Activated T-cell treated with anti-CD3 and anti-CD28 coated beads for 1 hour (primary cell): ENCODE results near the gene GTF3C2.

Source experiments
- DNase-seq: peaks from one replicate; pipeline ENCODE4 v3.0.0-alpha.2; 2020; ENCODE audit warnings: low read depth

Gene GTF3C2, protein sequence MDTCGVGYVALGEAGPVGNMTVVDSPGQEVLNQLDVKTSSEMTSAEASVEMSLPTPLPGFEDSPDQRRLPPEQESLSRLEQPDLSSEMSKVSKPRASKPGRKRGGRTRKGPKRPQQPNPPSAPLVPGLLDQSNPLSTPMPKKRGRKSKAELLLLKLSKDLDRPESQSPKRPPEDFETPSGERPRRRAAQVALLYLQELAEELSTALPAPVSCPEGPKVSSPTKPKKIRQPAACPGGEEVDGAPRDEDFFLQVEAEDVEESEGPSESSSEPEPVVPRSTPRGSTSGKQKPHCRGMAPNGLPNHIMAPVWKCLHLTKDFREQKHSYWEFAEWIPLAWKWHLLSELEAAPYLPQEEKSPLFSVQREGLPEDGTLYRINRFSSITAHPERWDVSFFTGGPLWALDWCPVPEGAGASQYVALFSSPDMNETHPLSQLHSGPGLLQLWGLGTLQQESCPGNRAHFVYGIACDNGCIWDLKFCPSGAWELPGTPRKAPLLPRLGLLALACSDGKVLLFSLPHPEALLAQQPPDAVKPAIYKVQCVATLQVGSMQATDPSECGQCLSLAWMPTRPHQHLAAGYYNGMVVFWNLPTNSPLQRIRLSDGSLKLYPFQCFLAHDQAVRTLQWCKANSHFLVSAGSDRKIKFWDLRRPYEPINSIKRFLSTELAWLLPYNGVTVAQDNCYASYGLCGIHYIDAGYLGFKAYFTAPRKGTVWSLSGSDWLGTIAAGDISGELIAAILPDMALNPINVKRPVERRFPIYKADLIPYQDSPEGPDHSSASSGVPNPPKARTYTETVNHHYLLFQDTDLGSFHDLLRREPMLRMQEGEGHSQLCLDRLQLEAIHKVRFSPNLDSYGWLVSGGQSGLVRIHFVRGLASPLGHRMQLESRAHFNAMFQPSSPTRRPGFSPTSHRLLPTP

DNA sequence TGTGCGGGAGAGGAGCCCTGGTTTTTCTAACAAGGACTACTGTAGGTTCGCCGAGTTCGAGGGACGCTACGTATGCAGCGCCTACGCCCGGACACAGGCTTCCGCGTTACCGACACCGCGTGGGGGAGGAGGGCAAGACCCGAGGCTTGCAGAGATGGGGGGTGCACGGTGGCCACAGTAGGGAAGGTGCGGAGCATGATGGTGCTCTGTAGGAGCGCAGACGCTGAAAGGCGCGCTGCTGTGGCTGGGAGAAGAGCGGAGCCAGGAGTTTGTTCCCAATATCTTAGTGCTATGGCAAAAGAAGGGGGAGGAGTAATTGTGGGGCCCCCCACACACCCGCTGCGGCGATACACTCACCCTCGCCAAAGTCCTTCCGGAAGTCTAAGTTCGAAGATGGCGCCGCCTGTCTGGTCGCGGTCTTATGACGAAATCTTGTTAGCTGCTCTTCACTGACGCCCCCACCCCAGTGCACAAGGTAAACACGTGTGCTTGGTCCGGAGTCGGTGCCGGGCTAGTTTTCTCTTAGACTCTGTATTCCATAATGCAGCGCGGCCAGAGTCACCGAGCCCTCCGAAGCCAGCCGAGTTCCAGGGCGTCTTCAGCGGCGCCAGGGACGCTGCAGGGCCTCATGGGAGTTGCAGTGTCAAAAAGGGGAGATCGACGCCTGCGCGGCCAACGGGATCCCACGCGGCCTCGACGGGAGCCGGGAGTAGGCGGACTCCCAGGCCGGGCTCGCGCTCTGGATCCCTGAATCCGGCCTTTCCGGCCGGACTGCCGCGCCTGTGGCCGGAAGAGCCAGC lies at the start of gene GTF3C2:
Gene GTF3C2, minus strand, starts transcription at position 383 of the 800 bp plus-strand sequence. CDS start 13,210 bp downstream, outside the sequence.
- peak; percentile 84 for DNase-seq

DNA sequence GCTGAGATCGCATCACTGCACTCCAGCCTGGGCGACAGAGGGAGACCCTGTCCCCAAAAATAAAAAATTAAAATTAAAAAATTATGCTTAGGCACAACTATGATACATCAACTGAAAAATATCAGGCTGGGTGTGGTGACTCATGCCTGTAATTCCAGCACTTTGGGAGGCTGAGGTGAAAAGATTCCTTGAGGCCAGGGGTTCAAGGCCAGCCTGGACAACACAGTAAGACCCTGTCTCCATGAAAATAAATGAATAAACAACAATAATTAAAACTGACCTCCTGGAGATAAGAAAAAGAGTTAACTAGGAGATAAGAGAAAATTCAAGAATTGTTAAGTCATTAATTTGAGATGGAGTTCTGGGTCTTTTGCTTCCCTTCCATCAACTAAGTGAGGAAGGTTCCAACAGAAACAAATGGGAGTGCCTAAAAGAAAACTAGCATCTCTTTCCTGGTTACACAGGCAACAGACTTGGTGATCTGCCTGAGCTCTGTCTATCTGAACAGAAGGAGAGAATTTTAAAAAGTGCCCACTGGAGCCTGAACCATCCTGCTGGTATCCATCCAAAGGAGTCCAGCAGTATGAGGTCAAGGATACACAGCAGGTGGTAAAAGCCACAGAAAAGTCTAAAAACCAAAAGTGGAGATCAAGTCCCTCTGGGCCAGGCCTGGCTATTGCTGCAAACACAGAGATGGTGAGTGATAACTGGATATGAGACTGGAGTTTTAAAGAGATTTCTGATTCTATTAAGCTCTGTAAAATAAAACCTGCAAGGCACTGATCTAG lies 44.0 kb upstream of the GTF3C2 start:
- DNase-seq = no peak

DNA sequence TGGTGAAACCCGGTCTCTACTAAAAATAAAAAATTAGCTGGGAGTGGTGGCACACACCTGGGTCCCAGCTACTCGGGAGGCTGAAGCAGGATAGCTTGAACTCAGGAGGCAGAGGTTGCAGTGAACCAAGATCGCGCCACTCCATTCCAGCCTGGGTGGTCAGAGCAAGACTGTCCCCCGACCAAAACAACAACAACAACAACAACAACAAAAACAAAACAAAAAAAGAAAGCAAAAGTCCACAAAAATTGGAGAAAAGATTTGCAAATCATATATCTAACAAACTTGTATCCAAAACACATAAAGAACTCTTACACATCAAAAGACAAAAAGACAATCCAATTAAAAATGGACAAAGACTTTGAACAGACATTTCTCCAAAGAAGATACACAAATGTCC lies 42.4 kb upstream of the GTF3C2 start:
- DNase-seq = no peak

DNA sequence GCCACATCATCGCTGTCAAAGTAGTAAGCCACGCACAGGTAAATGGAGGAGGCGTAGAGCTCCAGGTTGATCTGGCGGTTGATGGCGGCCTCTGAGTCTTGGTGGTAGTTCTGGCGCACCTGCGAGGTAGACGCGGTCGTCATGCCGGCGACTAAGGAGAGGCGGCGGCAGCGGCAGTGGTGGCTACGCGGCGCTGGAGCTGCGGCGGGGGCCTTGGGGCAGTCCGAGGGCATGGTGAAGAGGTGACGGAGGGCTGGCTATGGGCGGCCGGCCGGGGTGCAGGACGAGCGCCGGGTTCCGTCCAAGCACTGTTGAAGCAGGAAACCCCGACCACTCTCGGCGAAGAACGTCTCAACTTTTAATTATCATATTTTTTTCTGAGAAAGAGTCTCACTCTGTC lies 36.7 kb upstream of the GTF3C2 start:
- no peak for DNase-seq

DNA sequence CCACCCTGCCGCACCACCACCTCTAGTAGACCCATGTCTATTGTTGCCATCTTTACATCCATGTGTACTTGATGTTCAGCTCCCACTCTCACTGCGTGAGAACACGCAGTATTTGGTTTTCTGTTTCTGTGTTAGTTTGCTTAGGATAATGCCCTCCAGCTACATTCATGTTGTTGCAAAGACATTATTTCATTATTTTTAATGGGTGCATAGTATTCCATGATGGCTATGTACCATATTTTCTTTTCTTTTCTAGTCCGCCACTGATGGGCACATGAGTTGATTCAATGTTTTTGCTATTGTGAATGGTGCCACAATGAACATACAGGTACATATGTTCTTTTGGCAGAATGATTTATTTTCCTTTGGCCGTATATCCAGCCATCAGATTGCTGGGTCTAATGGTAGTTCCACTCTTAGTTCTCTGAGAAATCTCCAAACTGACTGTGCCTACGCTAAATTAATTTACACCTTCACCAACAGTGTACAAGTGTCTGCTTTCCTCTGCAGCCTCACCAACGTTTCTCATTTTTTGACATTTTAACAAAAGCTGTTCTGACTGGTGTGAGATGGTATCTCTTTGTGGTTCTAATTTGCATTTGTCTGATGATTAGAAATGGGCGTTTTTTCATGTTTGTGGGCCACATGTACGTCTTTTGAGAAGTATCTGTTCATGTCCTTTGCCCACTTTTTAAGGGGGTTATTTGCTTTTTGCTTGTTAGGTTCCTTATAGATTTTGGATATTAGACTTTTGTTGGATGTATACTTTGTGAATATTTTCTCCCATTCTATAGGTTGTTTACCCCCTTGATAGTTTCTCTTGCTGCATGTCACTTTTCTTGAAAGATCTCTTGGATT lies 34.5 kb upstream of the GTF3C2 start:
- DNase-seq = no peak

DNA sequence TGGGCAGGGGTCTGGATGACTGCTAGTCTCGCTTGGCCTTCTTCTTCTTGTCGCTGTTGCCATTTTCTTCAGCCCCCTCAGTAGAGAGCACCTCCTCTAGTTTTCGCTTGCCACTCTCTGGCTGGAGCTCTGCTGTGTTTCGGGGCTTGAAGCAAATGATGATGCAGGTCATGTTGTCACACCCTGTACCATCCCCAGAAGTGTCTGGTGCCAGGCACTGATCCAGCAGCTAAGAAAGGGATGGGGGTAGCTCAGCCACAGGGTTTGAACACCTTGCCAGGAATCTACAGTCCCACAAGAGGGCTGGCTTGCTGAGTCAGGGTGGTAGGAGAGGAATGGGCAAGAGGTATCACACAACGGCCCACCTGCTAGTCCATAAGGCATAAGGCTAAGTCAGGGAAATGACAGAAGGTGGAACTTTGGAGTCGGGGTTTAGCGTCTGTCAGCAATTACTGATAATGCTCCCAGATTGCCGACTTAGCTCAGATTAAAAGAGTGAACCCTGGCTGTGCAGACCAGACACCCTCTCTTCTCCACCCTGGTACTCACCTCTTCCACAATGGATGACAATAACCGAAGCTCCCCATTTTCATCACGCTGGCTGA lies 25.1 kb upstream of the GTF3C2 start:
- DNase-seq = no peak

DNA sequence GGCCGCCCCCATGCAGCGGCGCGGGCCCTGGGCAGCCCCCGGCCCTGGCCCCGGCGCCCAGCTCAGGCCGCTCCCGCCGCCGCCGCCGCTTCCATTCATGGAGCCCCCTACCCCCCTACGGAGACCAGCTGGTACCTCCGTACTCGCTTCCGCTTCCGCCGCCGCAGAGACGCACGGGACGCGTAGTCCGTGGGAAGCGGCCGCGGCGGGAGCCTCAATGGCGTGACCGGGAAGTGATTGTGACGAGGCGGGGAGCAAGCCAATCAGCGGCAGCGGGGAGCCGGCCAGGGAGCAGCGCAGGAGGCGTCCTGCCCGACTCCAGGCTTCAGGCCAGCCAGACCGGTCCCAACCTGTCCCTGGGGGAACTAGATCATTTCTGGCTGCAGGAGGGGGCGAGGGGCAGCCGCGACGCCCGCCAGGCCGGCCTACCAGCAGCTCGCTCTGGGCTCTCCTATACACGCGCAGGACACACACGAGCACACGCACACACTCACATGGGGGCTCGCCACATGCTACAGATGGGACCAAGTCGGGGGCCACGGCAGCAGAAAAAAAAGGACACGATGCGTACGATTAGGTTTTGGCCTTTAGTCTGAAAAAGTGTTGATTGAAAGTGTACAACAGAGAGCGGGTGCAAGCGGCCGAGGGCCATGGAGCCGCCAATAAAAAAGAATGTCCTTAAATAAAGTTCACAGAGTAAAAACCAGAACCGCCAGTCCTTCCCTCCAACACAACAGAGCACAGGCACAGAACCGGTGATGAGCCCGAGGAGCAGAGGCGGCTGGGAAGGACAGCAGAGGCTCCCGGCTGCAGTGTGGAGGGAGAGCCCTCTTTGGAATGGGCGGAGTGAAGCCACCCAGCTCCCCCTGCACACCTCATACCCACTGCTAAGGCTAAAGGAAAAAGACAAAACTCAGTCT lies 24.3 kb upstream of the GTF3C2 start, which contains the start of gene ZNF513:
Gene ZNF513, minus strand, starts transcription at position 109 of the 920 bp plus-strand sequence. CDS start 208 bp downstream, outside the sequence.
- DNase-seq = peak; percentile 79

DNA sequence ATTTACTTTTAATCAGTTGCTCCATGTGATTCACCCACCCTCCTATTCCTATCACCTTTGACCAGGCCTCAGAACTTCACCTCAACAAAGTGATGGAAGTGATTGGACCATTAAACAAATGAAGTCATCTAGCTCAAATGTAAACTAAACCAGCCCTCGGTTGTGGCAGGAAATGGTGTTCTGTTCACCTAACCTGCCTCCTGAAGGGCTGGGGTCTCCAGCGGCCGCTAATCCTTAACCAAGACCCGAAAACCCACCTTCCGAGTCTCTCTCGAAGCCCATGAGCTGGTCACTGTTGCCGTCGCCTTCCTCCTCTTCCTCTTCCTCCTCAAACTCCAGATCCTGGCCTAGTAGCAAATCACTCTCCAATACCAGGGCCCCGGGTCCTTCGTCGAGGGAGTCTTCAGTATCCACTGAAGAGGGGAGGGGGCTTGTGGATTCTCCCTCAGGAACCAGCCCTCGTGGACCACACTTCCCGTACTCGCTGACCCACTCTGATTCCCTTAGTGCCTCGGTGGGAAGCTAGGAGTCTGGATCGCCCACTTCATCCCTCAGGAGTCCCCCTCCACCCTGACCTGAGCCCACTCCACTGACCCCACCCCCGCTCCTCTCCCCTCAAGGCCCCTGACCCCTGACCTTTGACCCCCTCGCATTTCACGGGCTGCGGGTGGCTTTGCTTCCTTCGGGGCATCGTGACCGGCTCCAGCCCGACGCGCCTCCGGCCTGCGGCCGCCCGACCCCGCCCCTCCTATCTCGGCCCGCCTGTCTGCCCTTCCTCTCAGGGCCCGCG lies 23.5 kb upstream of the GTF3C2 start:
- no peak for DNase-seq

DNA sequence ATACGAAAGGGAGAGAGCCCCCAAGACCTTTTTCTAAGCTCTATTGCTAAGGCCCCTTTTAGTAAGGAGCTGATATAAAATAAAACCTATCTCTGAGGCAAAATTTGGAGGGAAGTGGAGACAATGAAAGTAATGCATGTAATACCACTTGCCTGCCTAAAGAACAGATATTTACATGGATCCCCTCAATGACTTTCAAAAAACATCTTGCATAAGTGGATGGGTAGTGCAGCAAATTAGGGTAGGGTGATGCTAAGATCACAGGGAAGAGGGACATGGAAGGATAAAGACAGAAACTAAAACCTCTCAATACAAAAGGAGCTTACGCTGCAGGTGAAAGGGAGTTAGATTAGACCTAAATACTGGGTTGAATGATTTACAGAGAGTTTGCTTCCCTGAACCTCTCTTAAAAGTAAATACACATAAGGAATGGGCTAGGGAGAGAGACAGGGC lies 22.8 kb upstream of the GTF3C2 start:
- DNase-seq = no peak

DNA sequence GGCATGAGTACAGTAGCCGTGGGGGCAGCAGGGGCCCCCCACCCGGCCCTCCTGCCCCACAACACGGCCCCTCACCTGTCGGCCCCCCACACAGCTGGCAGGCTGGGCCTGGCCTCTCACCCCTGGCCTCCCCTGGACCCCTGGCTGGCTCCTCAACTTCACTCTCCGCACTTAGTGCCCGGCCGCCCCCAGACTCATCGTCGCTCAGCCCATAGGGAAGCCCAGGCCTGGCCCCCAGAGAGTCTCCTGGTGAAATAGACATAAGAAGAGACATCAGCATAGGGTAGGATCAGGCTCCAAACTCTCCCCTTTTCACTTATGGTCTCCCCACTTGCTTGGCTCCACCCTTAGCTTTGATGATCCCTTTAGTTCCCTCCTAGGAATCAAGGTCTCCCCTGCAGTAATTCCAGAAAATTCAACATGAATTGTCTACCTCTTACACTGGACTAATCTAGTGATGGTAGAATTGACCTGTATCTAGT lies 22.3 kb upstream of the GTF3C2 start:
- no peak for DNase-seq

DNA sequence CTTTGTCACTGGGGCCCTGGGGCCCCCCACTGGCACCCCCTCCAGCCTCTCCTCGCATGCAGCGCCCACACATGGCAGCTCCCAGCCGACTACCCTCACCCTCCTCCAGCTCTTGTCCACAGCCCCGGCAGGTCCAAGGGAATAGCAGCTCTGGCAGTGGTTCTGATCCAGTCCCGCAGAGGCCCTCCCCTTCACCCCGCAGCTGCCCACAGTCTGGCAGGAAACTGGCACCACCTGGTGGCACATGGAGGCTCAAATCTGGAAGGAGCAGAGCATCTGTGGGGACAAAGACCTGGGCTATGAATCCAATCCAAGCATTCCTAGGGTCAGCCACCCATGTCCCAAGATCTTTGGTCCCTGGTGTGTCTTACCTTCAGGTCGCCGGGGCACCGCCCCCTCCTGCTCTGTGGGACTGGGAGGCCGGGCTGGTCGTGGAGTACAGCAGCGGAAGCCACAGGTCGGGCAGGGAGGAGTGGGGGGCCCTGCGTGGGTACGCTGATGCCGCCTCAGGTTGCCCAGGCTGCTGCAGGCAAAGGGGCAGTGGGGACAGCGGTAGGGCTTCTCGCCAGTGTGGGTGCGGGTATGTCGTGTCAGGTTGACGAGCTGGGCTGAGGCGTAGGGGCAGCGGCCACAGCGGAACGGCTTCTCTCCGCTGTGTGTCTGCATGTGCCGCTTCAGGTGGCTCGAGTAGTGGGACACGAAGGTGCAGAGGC lies 21.7 kb upstream of the GTF3C2 start:
- DNase-seq = no peak

DNA sequence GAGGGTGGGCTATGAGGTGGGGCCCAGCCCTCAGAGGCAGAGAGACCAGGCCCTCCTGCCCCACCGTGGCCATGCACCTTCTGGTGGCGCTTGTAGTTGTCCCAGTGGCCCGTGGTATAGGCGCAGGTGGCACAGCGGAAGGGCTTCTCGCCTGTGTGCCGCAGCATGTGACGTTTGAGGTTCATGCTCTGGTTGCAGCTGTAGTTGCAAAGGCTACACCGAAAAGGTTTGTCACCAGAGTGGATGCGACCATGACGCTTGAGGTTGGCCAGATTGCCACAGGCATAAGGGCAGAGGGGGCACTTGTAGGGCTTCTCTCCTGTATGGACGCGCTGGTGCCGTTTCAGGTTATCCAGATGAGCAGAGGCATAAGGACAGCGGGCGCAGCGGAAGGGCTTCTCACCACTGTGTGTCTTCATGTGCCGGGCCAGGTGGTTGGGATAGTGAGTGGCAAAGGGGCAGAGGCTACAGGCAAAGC lies 21.1 kb upstream of the GTF3C2 start:
- no peak for DNase-seq

DNA sequence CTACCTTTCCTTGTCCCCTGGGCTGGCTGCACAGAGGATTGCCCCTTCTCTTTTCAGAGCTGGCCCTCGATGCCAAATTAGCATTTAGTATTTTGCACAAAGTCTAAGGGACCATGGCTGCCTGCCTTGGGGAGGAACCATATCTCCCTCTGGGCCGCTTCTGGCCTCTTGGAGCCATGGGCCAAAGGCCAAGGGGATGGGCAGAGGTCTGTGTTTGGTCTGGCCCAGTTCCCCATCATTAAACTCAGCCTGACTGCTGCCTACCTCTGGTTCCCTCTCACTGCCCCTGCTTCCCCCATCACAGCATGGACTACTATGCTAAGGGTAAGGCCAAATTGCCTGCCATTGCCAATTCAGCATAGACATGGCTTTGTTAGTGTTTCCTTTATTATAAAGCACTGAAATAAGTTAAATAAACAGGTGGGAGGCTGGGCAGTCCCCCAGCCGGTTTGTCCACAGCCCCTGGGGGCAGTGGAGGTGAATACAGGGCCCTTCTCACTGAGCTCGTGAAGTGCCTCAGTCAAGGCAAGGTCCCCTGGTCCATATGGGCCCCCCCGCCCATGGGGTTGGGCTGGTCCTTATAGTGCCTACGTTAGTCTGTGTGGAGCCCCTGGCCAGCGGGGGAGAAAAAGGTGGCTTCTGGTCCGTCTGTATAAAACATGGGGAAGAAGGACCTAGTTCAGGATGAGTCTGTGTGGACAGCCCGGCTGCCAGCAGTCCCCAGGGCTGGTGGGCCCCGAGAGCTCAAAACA lies 20.5 kb upstream of the GTF3C2 start:
- DNase-seq = no peak

DNA sequence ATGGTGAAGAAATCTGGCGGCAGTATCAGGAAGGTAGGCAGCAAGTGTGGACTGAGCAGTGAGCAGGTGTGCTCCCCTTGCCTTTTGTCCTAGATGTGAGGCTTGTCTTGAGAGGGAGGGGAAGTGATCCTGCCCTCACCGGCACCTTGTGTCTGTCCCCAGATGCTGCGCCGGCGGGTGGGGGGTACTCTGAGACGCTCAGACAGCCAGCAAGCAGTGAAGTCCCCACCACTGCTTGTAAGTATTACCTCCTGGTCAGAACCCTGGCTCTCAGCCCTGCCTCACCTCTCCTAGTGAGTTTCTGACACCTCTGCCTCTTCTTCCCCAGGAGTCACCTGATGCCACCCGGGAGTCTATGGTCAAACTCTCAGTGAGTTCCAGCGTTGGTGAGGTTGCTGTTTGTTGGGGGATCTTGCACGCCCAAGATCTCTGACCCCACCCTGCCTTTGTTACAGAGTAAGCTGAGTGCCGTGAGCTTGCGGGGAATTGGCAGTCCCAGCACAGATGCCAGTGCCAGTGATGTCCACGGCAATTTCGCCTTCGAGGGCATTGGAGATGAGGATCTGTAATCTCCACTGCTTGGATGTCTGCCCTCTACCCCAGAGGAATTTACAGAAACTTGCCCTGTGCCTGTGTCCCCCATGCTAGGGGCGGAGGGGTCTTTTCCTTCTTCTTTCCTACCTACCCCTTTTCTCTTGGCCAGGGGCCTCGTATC lies 19.7 kb upstream of the GTF3C2 start:
- DNase-seq = no peak

DNA sequence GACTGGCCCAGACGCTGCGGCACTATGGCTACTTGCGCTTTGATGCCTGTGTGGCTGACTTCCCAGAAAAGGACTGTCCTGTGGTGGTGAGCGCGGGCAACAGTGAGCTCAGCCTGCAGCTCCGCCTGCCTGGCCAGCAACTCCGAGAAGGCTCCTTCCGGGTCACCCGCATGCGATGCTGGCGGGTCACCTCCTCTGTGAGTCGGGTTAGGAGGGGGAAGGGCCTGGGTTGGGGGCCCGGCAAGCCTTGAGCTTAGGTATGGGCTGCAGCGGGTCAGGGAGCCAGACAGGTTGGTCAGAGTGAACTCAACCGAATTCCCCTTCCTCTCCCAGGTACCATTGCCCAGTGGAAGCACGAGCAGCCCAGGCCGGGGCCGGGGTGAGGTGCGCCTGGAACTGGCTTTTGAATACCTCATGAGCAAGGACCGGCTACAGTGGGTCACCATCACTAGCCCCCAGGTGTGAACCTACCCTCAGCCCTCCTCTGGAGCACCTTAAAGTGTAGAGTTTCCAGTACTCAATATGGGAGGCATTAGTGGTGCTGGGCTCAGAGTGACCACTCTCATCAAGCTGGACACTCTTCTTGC lies 19.0 kb upstream of the GTF3C2 start:
- DNase-seq = no peak
